LNCaP clone FGC (cell line): ENCODE measurements around the gene SGO1.
A peak's percentile ranks its signal among the peaks of the same experiment; 100 is the strongest.

Experiments used
- DNase-seq: peaks from one replicate; pipeline ENCODE4 v3.0.0-alpha.2; 2011; ENCODE audit warnings: low read depth
- H3K4me3 ChIP-seq: 2 replicates; pipeline ENCODE4 v1.5.1; 2011; ENCODE audit warnings: mild to moderate bottlenecking, low read depth, low read length, control low read depth
- TF ChIP-seq, protein P1 (sequence below): IDR thresholded peaks from 2 replicates; pipeline ENCODE4 v1.5.1; 2012; ENCODE audit warnings: mild to moderate bottlenecking; ENCODE audit not compliant: control insufficient read depth, insufficient read depth; ENCODE audit errors: extremely low read depth

The SGO1 gene

DNA sequence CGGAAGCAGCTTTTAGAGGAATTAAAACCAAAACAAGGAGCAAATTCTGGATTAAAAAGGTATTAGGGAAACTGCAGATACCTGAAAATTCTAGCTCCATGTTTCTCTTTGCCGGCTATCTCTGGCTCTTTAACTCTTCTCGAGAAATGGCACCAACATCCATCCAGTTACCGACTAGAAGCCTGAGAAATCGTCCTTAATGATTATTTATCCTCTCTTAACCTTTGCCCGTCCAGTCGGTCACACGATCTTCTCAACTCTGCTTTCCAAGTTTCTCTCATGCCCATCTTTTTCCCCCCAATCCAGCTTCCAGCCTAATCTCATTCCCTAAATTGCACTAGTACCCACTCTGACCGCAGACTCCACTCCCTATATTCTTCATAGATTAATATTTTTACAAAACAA lies 596 bp upstream of the SGO1 start:
- peak overlapping the region; percentile 84 for H3K4me3 ChIP-seq
- TF ChIP-seq, protein P1, sequence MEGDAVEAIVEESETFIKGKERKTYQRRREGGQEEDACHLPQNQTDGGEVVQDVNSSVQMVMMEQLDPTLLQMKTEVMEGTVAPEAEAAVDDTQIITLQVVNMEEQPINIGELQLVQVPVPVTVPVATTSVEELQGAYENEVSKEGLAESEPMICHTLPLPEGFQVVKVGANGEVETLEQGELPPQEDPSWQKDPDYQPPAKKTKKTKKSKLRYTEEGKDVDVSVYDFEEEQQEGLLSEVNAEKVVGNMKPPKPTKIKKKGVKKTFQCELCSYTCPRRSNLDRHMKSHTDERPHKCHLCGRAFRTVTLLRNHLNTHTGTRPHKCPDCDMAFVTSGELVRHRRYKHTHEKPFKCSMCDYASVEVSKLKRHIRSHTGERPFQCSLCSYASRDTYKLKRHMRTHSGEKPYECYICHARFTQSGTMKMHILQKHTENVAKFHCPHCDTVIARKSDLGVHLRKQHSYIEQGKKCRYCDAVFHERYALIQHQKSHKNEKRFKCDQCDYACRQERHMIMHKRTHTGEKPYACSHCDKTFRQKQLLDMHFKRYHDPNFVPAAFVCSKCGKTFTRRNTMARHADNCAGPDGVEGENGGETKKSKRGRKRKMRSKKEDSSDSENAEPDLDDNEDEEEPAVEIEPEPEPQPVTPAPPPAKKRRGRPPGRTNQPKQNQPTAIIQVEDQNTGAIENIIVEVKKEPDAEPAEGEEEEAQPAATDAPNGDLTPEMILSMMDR: no peak
- DNase-seq: no peak

DNA sequence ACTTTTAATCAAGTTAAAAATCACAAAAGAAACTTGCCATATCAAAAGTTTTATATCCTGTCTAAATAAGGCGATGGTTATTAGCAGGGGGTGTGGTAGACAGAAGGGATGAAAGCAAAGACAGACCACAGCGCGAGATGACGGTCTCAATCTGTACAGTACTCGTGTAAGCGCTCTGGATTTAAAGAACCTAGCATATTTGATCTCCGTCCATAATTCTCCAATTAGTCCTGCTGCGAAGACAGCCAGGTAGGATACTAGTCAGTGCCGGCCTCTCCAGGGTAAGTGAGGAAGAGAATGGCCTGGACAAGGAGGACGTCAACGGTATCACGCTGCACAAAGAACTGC lies 701 bp downstream of the SGO1 start:
- DNase-seq: no peak
- peak overlapping the region; percentile 84 for H3K4me3 ChIP-seq
- TF ChIP-seq, protein P1: no peak

DNA sequence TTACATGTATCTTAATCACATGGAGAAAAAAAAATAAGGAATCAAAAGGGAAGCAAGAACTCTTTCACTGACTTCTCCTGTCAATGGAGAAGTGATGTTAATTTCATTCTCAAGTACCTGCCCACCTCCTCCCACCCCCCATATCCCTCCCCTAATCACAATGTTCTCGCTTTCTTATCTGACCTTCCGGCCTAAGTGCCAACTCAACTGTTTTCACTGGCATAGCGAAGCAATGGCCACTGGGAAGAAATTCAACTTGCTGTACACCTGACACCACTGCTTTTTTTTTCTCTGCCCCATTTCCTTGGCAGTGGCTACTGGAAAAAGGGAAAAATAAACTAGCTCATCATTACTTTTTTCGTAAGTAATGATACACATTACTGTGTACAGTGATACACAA lies 3.8 kb downstream of the SGO1 start:
- TF ChIP-seq, protein P1: no peak
- H3K4me3 ChIP-seq: no peak overlapping the region
- no peak for DNase-seq

DNA sequence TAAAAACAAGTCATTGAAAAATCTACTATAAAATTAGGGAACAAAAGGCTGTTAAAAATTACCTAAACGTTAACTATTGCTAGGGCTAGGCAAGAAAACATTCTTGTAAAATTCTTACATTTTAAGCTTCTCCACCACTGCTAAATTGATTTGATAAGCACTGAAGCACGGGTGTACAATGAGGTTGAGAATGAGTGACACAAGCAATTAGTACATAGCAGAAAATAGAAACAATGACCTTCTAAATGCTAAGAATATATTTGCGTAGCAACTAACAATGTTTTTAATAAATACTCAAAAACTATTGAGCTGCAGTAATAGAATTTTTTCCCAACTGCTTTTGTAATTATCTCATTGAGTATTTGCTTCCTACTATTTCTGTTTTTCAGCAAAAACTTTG lies 4.7 kb downstream of the SGO1 start:
- no peak for DNase-seq
- TF ChIP-seq, protein P1: no peak
- no peak overlapping the region for H3K4me3 ChIP-seq

DNA sequence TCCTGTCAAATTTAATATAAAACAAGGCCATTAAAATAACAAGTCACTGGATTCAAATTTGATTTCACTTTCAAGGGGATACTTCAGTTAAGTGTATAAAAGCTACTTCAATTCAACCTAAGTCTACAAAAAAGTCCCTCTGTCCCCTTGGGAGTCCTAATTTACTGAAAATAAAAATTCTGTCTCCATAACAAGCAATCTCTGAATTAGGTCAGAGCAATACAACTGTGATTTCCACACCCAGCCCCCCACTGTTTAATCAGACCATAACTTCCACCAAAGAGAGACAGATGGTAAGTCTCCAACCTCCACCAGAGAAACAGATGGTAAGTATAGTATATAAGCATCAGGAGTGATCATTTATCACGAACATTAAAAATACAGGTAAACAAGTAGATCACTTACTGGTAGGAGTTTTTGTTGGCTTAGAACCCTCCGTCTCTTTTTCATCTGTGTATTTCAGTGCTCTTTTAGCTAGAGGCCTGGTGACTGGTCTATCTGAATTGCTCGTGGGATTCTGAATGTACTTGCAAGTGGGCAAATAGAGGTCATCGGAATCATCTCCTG lies 12.1 kb downstream of the SGO1 start:
- TF ChIP-seq, protein P1: no peak
- no peak overlapping the region for H3K4me3 ChIP-seq
- DNase-seq: no peak

DNA sequence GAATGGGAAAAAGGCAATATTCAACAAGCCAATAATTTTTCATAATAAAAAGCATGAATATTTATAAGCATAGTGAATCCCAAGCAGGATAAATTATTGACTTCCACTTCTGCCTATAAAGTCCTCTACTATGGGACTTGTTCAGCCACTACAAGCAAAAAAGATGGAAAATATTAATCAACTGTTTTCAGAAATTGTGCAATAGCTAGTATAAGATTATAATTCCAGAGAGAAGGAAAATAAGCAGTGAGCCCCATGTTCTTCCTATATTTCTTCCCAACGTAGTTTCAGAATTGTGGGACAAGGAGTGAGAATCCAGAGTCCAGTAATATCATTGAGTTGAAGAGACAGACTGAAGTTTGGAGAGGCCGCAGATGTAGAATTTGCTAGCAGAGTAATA lies 24.3 kb downstream of the SGO1 start:
- TF ChIP-seq, protein P1: no peak
- DNase-seq: no peak
- no peak overlapping the region for H3K4me3 ChIP-seq

DNA sequence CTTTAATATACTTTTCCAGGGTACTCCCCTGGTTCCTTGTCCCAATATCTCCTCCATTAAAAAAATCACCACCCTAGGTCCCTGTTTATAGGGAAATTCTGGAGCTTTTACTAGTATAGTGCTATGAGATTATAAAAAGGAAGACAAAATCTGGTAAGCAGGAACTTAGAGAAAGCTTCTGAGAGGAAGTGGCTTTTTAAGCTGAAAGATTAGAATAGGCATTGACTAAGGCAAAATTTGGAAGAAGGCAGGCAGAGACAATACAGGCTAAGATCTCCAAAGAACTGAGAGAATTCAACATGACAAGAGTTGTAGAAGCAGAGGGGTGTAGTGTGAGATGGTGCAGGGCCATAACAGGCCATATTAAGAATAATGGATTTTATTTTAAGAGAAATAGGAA lies 25.8 kb downstream of the SGO1 start:
- no peak overlapping the region for H3K4me3 ChIP-seq
- DNase-seq: no peak
- TF ChIP-seq, protein P1: no peak
